GM21528 (cell line): ENCODE results near the gene PPY.
"Not testable (repeated sequence)": the region's sequence is repeated elsewhere in the genome, so short reads cannot be mapped to it uniquely, and the experiment has no call there.

Experiments
- ATAC-seq: cut with Tn5 transposase; IDR thresholded peaks from one replicate; pipeline ENCODE4 v1.9.1; 2021; ENCODE audit warnings: mild to moderate bottlenecking, moderate library complexity; ENCODE audit not compliant: unreplicated experiment, low FRiP score

The PPY gene, protein sequence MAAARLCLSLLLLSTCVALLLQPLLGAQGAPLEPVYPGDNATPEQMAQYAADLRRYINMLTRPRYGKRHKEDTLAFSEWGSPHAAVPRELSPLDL

DNA sequence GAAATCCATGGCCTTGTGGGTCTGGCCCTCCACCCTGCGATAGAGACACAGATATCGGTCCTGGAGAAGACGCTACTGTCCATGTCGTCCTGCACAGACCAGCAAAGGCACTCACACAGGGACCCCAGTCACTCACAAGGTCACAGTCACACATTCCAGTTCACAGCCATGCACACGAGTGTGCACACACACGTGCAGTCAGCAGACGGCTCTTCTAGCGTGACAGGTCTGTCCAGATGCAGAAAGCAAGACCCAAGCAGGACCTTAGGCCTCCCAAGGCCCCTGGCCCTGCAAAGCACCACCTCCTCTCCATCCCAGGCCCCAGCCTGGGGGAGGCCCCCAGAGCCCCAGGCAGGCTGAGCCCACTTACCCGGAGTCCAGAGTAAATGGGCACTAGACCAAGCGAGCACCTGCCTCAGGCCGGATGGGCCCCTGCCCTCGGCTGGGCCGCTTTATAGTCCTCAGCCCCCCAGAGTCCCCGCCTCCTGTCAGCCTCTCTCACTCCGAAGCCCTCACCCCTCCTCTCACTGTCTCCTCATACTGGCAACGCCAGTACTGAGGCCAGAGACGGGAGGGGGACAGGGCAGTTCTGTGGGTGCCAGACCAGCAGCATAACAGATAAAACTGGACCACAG lies at the start of gene PPY:
TSS of gene PPY (minus strand) at position 426 of the 635 bp plus-strand sequence. CDS start 822 bp downstream, outside the sequence.
- no peak for ATAC-seq

- ATAC-seq = no peak
Observed at GRCh38 chr17:43988301-43988700, 46.0 kb upstream of the PPY start.

DNA sequence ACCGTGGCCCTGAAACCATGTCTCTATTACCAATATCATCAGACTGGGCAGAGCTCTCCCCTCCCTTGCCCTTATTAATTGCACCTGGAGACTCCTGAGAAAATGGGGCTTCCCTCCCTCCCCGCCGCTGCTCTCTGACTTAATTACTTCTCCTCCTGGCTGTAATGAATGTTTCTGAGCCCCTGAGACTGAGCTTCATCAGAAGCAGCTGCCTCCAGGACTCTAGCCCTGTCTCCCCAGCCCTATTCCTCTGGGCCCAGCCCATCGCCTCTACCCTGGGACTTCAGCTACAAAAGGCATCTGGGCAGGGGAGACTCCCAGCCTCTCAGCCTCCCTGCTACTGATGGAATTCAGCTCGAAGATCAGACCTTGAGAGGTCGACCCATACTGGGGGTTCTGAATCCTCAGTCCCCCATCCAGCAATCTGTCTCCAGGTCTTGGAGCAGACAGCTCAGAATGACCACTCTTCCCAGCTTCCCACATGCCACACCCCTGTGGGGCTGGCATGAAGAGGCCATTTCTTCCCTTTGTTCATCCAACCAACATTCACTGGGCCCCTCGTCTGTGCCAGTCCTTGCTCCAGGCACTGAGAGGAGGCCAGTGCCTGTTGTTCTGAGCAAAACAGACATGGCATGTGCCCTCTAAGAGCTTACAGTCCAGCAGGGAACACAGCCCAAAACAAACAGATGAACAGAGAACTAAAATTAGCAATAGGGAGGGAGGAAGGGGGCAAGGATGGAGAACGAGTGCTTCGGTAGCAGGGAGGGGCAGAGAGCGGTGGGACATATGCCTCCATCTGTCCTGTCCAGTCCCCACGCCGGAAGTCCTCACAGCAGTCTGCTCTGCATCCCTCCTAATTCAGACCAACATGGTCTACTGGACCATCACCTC lies 45.1 kb upstream of the PPY start:
- no peak for ATAC-seq

DNA sequence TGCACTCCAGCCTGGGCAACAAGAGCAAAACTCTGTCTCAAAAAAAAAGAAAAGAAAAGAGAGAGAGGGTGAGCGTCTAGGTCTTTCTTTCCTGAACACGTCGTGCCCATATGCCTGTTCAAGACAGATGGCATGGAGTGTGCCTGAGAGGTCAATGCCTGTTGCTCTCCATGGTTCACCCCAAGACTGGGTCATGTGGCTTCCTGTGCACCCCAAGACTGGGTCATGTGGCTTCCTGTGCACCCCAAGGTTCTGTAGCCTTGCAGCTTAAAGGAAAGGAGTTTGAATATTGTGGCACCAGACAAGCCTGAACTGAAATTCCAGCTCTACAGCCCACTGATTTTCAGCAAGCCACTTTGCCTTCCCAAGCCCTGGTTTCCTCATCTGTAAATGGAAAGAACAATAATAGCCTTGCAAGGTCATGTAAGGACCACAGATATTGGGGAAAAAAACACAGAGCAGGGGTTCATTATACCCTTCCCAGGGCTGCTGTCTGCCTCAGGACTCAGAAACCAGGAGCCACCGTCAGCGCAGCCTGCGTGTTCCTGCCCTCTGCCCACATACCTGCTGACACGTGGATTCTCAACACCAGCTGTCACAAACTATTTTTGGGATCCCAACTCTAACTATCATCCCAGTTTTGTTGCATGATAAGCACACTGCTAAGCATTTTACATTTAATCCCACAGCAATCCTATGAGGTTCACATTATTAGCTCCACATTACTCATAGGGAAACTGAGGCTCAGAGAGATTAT lies 44.1 kb upstream of the PPY start:
- no peak for ATAC-seq

- no peak for ATAC-seq
Observed at GRCh38 chr17:43984521-43984920, 42.2 kb upstream of the PPY start.

DNA sequence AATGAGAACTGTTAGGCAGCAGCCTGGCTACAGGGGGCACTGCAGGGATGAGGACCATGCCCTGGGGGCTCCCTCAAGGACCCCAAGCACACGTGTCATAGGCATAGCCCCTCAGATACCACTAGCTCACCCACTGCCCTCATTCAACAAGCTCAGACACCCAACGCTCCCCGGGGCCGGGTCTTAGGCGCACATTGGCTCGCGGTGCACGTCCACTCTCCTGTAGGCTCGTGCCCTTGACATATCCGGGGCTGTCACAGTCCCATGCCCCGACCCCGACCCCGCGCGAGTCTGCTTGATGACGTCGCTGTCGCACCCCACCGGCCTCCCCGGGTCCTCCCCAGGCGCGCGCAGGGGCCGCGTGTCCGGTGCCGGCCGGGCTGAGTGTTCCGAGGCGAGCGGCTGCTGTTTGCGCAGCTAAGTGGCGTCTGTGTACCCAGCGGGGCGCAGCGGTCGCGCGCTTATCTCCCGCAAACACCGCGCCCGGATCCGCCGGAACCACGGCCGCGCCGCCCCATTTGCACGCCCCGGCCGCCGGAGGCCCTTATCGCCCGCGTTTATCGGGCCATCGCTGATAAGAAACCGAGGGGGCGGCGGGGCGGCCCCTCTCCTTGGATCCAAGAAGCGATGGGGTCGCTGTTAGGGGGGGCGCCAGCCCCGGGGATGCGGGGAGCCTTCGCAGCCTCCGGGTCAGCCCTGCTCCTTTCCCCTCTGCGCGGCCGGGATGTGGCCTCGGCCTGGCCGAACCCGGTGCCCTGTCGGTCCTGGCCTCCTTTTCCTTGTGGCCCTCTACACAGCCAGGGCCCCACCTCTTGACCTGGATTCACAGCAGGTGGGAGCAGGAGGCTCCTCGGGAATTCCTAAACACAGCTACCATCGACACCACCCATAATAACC lies 41.5 kb upstream of the PPY start:
- no peak for ATAC-seq

DNA sequence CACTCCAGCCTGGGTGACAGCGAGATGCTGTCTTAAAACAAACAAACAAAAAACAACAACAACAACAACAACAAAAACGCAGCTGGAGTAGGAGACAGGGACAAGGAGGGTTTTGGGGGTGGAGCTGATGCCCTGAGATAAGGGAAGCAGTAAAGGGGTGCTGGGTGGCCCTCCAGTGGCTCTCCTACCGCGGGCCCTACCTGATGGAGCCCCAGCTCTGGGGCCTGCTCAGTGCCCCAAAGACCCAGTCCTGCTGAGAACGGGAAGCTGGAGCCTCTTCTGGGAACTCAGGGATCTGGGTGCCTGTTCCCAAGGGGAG lies 40.9 kb upstream of the PPY start:
- no peak for ATAC-seq

DNA sequence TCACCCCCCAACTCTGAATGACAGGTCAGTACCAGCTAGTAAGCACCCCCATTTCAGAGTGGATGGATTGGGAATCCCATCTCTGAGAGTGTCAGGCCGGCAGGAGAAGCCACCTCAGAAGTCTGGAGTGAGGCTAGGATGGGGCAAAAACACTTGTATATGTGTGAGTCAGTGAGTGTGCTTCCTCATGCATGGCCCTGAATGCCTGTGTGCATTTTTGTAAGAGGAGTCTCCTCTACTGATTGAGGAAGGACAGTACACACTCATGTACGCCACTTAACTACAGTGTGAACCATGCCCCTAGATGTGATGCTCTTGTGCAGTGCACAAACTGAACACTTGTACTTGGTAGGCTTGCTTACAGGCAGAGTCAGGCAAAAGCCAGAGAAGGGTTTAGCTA lies 39.9 kb upstream of the PPY start:
- no peak for ATAC-seq

- ATAC-seq = no peak
Observed at GRCh38 chr17:43979671-43980070, 37.4 kb upstream of the PPY start.

- no peak for ATAC-seq
Observed at GRCh38 chr17:43979011-43979410, 36.7 kb upstream of the PPY start.

- no peak for ATAC-seq
Observed at GRCh38 chr17:43978078-43978477, 35.8 kb upstream of the PPY start.

DNA sequence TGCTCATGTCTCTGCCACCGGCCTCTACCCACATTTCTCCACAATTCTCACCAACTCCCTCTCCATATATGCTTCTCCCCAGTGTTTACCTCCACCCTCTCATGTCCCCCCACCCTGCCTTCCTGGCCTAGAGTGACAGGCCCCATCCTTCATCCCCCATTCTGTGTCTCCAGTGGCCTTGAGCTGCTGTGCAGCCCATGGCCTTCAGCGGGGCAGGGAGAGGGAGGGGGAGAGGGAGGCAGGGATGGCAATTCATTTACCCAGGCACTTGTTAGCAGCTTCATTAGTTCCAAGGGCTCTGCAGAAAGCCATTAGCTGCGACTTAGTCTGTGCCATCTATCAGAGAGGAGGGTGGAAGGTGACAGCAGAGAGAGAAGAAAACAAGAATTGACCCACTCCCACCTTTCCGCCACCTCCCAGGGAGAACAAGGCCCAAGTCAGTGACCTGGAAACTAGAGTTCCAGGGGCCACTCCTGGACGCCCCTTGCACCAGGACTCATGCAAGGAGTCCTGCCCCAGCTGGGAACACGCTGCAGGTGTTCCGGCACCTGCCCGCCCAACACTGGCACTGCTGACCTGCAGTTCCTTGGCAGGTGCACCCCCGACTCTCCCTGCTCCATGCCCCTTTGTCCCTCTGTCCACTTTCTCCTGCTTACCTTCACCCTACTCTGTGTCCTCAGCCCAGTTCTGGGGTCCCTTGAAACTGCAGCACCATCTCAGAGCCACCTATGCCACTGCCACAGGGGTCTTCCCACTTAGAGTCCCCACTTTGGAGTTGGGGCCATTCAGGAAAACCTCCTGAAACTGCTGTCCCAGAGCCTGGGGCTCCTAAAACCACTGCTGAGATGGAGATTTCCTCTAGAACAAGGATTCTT lies 34.9 kb upstream of the PPY start:
- ATAC-seq = no peak

DNA sequence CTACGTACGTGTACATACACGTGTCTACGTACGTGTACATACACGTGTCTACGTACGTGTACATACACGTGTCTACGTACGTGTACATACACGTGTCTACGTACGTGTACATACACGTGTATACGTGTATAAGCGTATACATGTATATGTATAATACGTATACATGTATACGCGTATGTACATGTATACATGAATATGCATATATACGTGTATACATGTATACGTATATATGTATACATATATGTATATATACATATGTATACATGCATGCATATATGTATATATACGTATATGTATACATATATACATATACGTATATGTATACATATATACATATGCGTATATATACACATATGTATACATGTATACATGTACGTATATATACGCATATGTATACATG lies 33.6 kb upstream of the PPY start:
- ATAC-seq = no peak

GRCh38 chr17:43974382-43975266 lies 32.3 kb upstream of the PPY start:
- no peak for ATAC-seq

DNA sequence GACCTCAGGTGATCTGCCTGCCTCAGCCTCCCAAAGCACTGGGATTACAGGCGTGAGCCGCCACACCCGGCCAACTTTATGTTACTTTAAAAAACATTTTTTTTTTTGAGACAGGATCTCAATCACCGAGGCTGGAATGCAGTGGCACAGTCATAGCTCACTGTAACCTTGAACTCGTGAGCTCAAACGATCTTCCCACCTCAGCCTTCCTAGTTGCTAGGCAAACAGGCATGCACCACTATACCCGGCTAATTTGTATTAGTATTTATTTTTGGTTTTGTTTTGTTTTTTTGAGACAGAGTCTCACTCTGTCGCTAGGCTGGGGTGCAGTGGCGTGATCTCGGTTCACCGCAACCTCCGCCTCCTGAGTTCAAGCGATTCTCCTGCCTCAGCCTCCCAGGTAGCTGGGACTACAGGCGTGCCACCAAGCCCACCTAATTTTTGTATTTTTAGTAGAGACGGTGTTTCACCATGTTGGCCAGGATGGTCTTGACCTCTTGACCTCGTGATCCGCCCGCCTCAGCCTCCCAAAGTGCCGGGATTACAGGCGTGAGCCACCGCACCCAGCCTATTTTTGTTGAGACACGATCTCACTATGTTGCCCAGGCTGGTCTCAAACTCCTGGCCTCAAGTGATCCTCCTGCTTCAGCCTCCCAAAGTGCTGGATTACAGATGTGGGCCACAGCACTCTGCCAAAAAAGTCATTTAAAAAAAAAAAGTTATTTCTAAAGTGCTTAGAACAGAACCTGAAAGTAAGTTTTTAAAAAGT lies 30.4 kb upstream of the PPY start:
- not testable (repeated sequence) for ATAC-seq

DNA sequence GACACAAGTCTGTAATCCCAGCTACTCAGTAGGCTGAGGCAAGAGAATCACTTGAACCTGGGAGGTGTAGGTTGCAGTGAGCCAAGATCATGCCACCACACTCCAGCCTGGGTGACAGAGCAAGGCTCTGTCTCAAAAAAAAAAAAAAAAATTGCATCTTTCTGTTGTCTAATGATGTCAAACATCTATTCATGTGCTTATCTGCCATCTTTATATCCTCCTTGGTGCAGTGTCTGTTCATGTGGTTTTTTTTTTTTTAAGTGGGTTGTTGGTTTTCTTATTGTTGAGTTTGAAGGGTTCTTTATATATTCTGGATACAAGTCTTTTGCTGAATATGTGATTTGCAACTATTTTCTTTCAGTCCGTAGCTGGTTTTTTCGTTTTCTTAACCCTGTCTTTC lies 29.2 kb upstream of the PPY start:
- ATAC-seq = not testable (repeated sequence)

GRCh38 chr17:43970366-43970765 lies 28.1 kb upstream of the PPY start:
- no peak for ATAC-seq
